A549 (cell line): ENCODE data around the gene MAP6.

Experiments used
- CEBPB ChIP-seq, 2 experiments: fragments of >200 bp in 1 of 2; sonication (Bioruptor Twin) in 1 of 2; formaldehyde crosslinking in 1 of 2; IDR thresholded peaks; 2 replicates each; pipeline ENCODE4 v1.6.1; 2012 to 2016
- POLR2A ChIP-seq: IDR thresholded peaks from 2 replicates; pipeline ENCODE4 v1.6.1; 2012; ENCODE audit warnings: mild to moderate bottlenecking, low read length
- TF ChIP-seq, protein P1 (sequence below): IDR thresholded peaks from 2 replicates; pipeline ENCODE4 v1.6.1; 2012

DNA sequence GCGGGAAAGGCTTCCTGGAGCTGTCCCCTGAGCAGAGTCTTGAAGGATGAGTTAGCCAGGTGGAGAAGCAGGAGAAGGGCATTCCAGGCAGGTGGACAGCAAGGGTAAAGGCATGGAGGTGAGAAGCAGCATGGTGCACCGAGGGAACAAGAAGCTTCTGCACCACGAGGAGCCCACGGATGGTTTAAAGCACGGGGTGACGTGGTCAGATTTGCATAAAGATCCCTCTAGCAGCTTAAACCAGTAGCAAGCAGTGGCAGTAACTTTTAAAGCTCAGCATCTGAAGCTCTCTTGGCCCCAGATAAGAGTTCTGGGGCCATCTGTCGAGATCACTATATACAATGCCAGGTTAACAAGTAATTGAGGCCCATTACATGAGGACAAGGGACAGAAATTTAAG lies 69.9 kb downstream of the MAP6 start:
- TF ChIP-seq CEBPB (IDR thresholded peaks at IDR 0.05): no peak
- TF ChIP-seq, protein P1, sequence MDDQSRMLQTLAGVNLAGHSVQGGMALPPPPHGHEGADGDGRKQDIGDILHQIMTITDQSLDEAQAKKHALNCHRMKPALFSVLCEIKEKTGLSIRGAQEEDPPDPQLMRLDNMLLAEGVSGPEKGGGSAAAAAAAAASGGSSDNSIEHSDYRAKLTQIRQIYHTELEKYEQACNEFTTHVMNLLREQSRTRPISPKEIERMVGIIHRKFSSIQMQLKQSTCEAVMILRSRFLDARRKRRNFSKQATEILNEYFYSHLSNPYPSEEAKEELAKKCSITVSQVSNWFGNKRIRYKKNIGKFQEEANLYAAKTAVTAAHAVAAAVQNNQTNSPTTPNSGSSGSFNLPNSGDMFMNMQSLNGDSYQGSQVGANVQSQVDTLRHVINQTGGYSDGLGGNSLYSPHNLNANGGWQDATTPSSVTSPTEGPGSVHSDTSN: no peak
- no peak for TF ChIP-seq POLR2A
